IMR-90 (cell line): ENCODE results near the gene COPB1. TPM values are rescaled to one million over a fixed set of nuclear protein-coding genes. Genes with fewer than 3 reads are reported as not detected.

Experiments
- ATAC-seq: fragments of 200-7000 bp; cut with Tn5 transposase; 2 replicates; pipeline ENCODE4 v1.9.1; 2020; ENCODE audit warnings: low read depth, mild to moderate bottlenecking, moderate library complexity
- BruUV-seq: library from RNA; stranded (reverse); fragments of 400-500 nt; replicated peaks from 2 replicates; lab custom pipeline; 2021; lab: Mats Ljungman, UMichigan
- CTCF ChIA-PET: fragments of 300-600 bp; formaldehyde crosslinking; extraction: SDS; loops from one replicate; lab custom pipeline; 2021; ENCODE audit warnings: antibody characterized with exemption; lab: Yijun Ruan, JAX
- POLR2A ChIA-PET: fragments of 300-600 bp; sonication (Branson Sonifier 250); formaldehyde crosslinking; loops from one replicate; lab custom pipeline; 2022; ENCODE audit warnings: antibody characterized with exemption; ENCODE audit not compliant: unreplicated experiment; lab: Charles Lee
- DNase-seq: peaks from one replicate; pipeline ENCODE4 v3.0.0; 2013
- H2AFZ ChIP-seq: replicated peaks from 2 replicates; pipeline ENCODE3; 2013; ENCODE audit warnings: low read length, mild to moderate bottlenecking; ENCODE audit not compliant: poor library complexity
- H2AK5ac ChIP-seq: 2 replicates; pipeline ENCODE4 v1.6.1; 2013; ENCODE audit warnings: low read depth, low read length, inconsistent platforms
- H2AK9ac ChIP-seq: replicated peaks from 2 replicates; pipeline ENCODE3; 2013; ENCODE audit warnings: mild to moderate bottlenecking, low read depth, low read length, moderate library complexity; ENCODE audit not compliant: poor library complexity
- H2BK120ac ChIP-seq: 2 replicates; pipeline ENCODE4 v1.6.1; 2013; ENCODE audit warnings: low read depth, low read length, inconsistent platforms
- H2BK15ac ChIP-seq: 3 replicates; pipeline ENCODE4 v1.6.1; 2013; ENCODE audit warnings: low read depth, low read length, inconsistent platforms
- H2BK20ac ChIP-seq: 2 replicates; pipeline ENCODE4 v1.6.1; 2013; ENCODE audit warnings: low read depth, mild to moderate bottlenecking, inconsistent platforms, low read length, moderate library complexity
- H2BK5ac ChIP-seq: 2 replicates; pipeline ENCODE4 v1.6.1; 2013; ENCODE audit warnings: mild to moderate bottlenecking, low read depth, low read length, inconsistent platforms; ENCODE audit not compliant: poor library complexity, severe bottlenecking
- H3K14ac ChIP-seq: replicated peaks from 2 replicates; pipeline ENCODE4 v1.6.1; 2013; ENCODE audit warnings: low read depth, low read length, inconsistent platforms
- H3K18ac ChIP-seq: 2 replicates; pipeline ENCODE4 v1.6.1; 2013; ENCODE audit warnings: low read depth, low read length, control low read depth
- H3K23ac ChIP-seq: 2 replicates; pipeline ENCODE4 v1.6.1; 2013; ENCODE audit warnings: low read depth, low read length, inconsistent platforms
- H3K27ac ChIP-seq: 2 replicates; pipeline ENCODE4 v1.5.1; 2013; ENCODE audit warnings: mild to moderate bottlenecking, control low read depth, low read length; ENCODE audit not compliant: insufficient read depth
- H3K27me3 ChIP-seq: 2 replicates; pipeline ENCODE4 v1.6.1; 2013; ENCODE audit warnings: low read length; ENCODE audit not compliant: control insufficient read depth, insufficient read depth
- H3K36me3 ChIP-seq: 2 replicates; pipeline ENCODE4 v1.6.1; 2013; ENCODE audit warnings: low read length, mixed read lengths; ENCODE audit not compliant: control insufficient read depth, insufficient read depth
- H3K4ac ChIP-seq: 2 replicates; pipeline ENCODE4 v1.6.1; 2013; ENCODE audit warnings: low read depth, low read length, inconsistent platforms
- H3K4me1 ChIP-seq: 2 replicates; pipeline ENCODE4 v1.6.1; 2013; ENCODE audit warnings: low read length, mixed read lengths; ENCODE audit not compliant: control insufficient read depth, insufficient read depth
- H3K4me2 ChIP-seq: 2 replicates; pipeline ENCODE4 v1.6.1; 2013; ENCODE audit warnings: low read depth, mild to moderate bottlenecking, control low read depth, low read length, moderate library complexity
- H3K4me3 ChIP-seq: 2 replicates; pipeline ENCODE4 v1.5.1; 2013; ENCODE audit warnings: low read depth, mild to moderate bottlenecking, control low read depth, low read length, moderate library complexity; ENCODE audit not compliant: insufficient read depth
- H3K56ac ChIP-seq: 2 replicates; pipeline ENCODE4 v1.6.1; 2013; ENCODE audit warnings: low read length, inconsistent platforms; ENCODE audit not compliant: insufficient read depth; ENCODE audit errors: extremely low read depth
- H3K79me1 ChIP-seq, 2 experiments: 2 replicates each; pipeline ENCODE4 v1.6.1; 2013; ENCODE audit warnings: low read length in 2 of 2, inconsistent platforms in 1 of 2, low read depth in 1 of 2
- H3K9ac ChIP-seq: 2 replicates; pipeline ENCODE4 v1.6.1; 2013; ENCODE audit warnings: low read depth, low read length, control low read depth
- H3K9me1 ChIP-seq: 2 replicates; pipeline ENCODE4 v1.6.1; 2013; ENCODE audit warnings: low read length, inconsistent platforms; ENCODE audit not compliant: insufficient read depth
- H3K9me3 ChIP-seq: 2 replicates; pipeline ENCODE4 v1.6.1; 2013; ENCODE audit warnings: low read length; ENCODE audit not compliant: control insufficient read depth, insufficient read depth
- H4K20me1 ChIP-seq: 2 replicates; pipeline ENCODE4 v1.6.1; 2013; ENCODE audit warnings: low read length, inconsistent platforms; ENCODE audit not compliant: insufficient read depth
- H4K5ac ChIP-seq: 2 replicates; pipeline ENCODE4 v1.6.1; 2013; ENCODE audit warnings: mild to moderate bottlenecking, low read depth, low read length, control low read depth
- H4K8ac ChIP-seq, 2 experiments: 2 replicates each; pipeline ENCODE4 v1.6.1; 2013; ENCODE audit warnings: low read depth in 2 of 2, low read length in 2 of 2, control low read depth in 1 of 2, inconsistent platforms in 1 of 2
- H4K91ac ChIP-seq: 2 replicates; pipeline ENCODE4 v1.6.1; 2013; ENCODE audit warnings: low read depth, low read length, inconsistent platforms; ENCODE audit not compliant: insufficient read depth
- BHLHE40 ChIP-seq: fragments of 150-350 bp; IDR thresholded peaks from 2 replicates; pipeline ENCODE4 v1.6.1; 2016; ENCODE audit warnings: mild to moderate bottlenecking, low read depth, low read length
- CHD1 ChIP-seq: IDR thresholded peaks from 2 replicates; pipeline ENCODE4 v1.6.1; 2012; ENCODE audit warnings: low read depth, low read length, improper control_type of control experiment
- CTCF ChIP-seq: conservative IDR thresholded peaks from 2 replicates; pipeline ENCODE4 v1.5.1; 2012; ENCODE audit warnings: mild to moderate bottlenecking, low read depth, low read length, improper control_type of control experiment
- FOS ChIP-seq: fragments of 150-350 bp; IDR thresholded peaks from 2 replicates; pipeline ENCODE4 v1.6.1; 2016; ENCODE audit warnings: low read depth, low read length
- MAFK ChIP-seq: IDR thresholded peaks from 2 replicates; pipeline ENCODE4 v1.6.1; 2012; ENCODE audit warnings: low read depth, low read length, improper control_type of control experiment
- MAZ ChIP-seq: IDR thresholded peaks from 2 replicates; pipeline ENCODE4 v1.6.1; 2012; ENCODE audit warnings: low read depth, mild to moderate bottlenecking, low read length, improper control_type of control experiment, moderate library complexity, borderline replicate concordance
- MXI1 ChIP-seq: IDR thresholded peaks from 2 replicates; pipeline ENCODE4 v1.6.1; 2012; ENCODE audit warnings: low read depth, mild to moderate bottlenecking, low read length, moderate library complexity, borderline replicate concordance
- NFE2L2 ChIP-seq: fragments of 150-350 bp; IDR thresholded peaks from 2 replicates; pipeline ENCODE4 v1.6.1; 2016; ENCODE audit warnings: low read depth, mild to moderate bottlenecking, low read length
- POLR2A ChIP-seq: IDR thresholded peaks from 2 replicates; pipeline ENCODE4 v1.6.1; 2012; ENCODE audit warnings: mild to moderate bottlenecking, low read depth, low read length
- RAD21 ChIP-seq: IDR thresholded peaks from 2 replicates; pipeline ENCODE4 v1.6.1; 2012; ENCODE audit warnings: low read length, improper control_type of control experiment
- RCOR1 ChIP-seq: IDR thresholded peaks from 2 replicates; pipeline ENCODE4 v1.6.1; 2012; ENCODE audit warnings: mild to moderate bottlenecking, low read length, improper control_type of control experiment; ENCODE audit not compliant: insufficient replicate concordance
- RFX5 ChIP-seq: IDR thresholded peaks from 2 replicates; pipeline ENCODE4 v1.8.0; 2012; ENCODE audit warnings: low read depth, mild to moderate bottlenecking, low read length, moderate library complexity
- SMC3 ChIP-seq: fragments of 150-350 bp; IDR thresholded peaks from 2 replicates; pipeline ENCODE4 v1.6.1; 2016; ENCODE audit warnings: low read depth, mild to moderate bottlenecking, antibody characterized with exemption, low read length, moderate library complexity
- WGBS, 2 experiments: methylation state at CpG; one replicate each; pipeline versions ENCODE4 v1.1.5 to v1.1.7; 2013; ENCODE audit warnings: missing lambda C conversion rate in 2 of 2; ENCODE audit not compliant: insufficient read length in 1 of 2; ENCODE audit errors: extremely low coverage in 2 of 2; 5-methylcytosine and 5-hydroxymethylcytosine counted together
- dilution Hi-C: fragments of 300-500 bp; cut with HindIII; formaldehyde crosslinking; loops from one replicate; pipeline ENCODE4 v1.14.3; 2018; ENCODE audit warnings: low sequenced_read_pairs; ENCODE audit not compliant: unreplicated experiment
- in situ Hi-C: fragments of 300-500 bp; cut with MboI; formaldehyde crosslinking; loops from 3 replicates; pipeline ENCODE4 v1.14.3; 2019; ENCODE audit warnings: low sequenced_read_pairs, inconsistent platforms, mixed read lengths
- intact Hi-C: fragments of 100-400 bp; cut with micrococcal nuclease; formaldehyde crosslinking; loops from 2 replicates; pipeline ENCODE4 v1.10.0; 2022
- polyA plus RNA-seq, 3 experiments: library from polyadenylated mRNA; depleted of rRNA; stranded (reverse); fragments of >200 nt; gene quantifications; 2 replicates each; pipeline ENCODE4 v1.2.3, GENCODE V29; 2012; ENCODE audit warnings: low replicate concordance in 1 of 3
- total RNA-seq: library from RNA; depleted of rRNA; stranded (reverse); fragments of >200 nt; gene quantifications from 2 replicates; pipeline ENCODE4 v1.2.3, GENCODE V29; 2012
- TF ChIP-seq, protein P1 (sequence below): fragments of 150-350 bp; IDR thresholded peaks from 2 replicates; pipeline ENCODE4 v1.6.1; 2016; ENCODE audit warnings: low read depth, mild to moderate bottlenecking, low read length, moderate library complexity, borderline replicate concordance
- TF ChIP-seq, protein P2 (sequence below): fragments of 150-350 bp; IDR thresholded peaks from 2 replicates; pipeline ENCODE4 v1.6.1; 2017; ENCODE audit warnings: mild to moderate bottlenecking, antibody characterized with exemption, low read length, low read depth

COPB1 gene
- total and polyA plus RNA-seq, 2 of the 4 experiments (the other 2 are of a cell fraction): 136 to 341 TPM

- dilution Hi-C loops (no loop called here), in situ Hi-C loops (loop anchor here (5.0 kb wide), 1 partner anchor 33 kb away; no protein-coding TSS in a partner anchor), intact Hi-C loops (no loop called here)
- Histone ChIP-seq H4K8ac (peak overlapping the region; percentile 91 to 99), H3K14ac (peak overlapping the region; percentile 98), H2AK5ac (no peak overlapping the region), H4K91ac (peak overlapping the region; percentile 98), H4K5ac (peak overlapping the region; percentile 94; the same call in 1 of the 2 replicates), H4K20me1 (peaks cover 9% of the 10 kb centered on the region; the same call in 1 of the 2 replicates), H2BK20ac (no peak overlapping the region), H3K27ac (peak overlapping the region; percentile 76; the same call in 1 of the 2 replicates), H2BK5ac (peak overlapping the region; percentile 96), H3K18ac (no peak overlapping the region; the same call in 1 of the 2 replicates), H3K56ac (peak overlapping the region; percentile 99), H3K9me1 (no peaks in the 10 kb centered on the region), H3K4me1 (no peaks in the 10 kb centered on the region), H3K27me3 (no peaks in the 10 kb centered on the region), H3K4me2 (peak overlapping the region; percentile 90), H3K9me3 (no peaks in the 10 kb centered on the region), H3K9ac (peak overlapping the region; percentile 94), H2BK120ac (peak overlapping the region; percentile 85; the same call in 1 of the 2 replicates), H3K79me1 (peaks cover 0 to 7% of the 10 kb centered on the region in 2 experiments; a peak in 3 of 4 replicates), H3K23ac (peak overlapping the region; percentile 95; the same call in 1 of the 2 replicates), H3K4me3 (peak overlapping the region; percentile 91; the same call in 1 of the 2 replicates), H3K4ac (peak overlapping the region; percentile 91; the same call in 1 of the 2 replicates), H2AK9ac (no peak overlapping the region), H2AFZ (peak overlapping the region; percentile 95), H2BK15ac (no peak overlapping the region), H3K36me3 (peaks cover 10% of the 10 kb centered on the region)
- ChIA-PET POLR2A (interaction anchor here (0.5 to 0.7 kb wide), 4 partner anchors 20 to 713 kb away, joined by 3 to 7 read pairs (median 4); partner anchors contain the start of gene PSMA1), CTCF (interaction anchor here (0.6 kb wide), 1 partner anchor 749 kb away, joined by 3 read pairs; no protein-coding TSS in a partner anchor)
- DNase-seq (peak; percentile 68), ATAC-seq (peak; percentile 66)
- BruUV-seq: no TSS peak
- 20% methylated on average over 1 of the region's 6 CpGs; no CpG with 5 or more reads in 1 of the 2 experiments for WGBS, 2 experiments
- TF ChIP-seq BHLHE40 (no peak), CTCF (no peak), MXI1 (no peak), MAFK (no peak), RCOR1 (no peak), NFE2L2 (no peak), RFX5 (no peak), MAZ (no peak), POLR2A (no peak), SMC3 (no peak), CHD1 (no peak), RAD21 (no peak), FOS (no peak)
- TF ChIP-seq, protein P1, sequence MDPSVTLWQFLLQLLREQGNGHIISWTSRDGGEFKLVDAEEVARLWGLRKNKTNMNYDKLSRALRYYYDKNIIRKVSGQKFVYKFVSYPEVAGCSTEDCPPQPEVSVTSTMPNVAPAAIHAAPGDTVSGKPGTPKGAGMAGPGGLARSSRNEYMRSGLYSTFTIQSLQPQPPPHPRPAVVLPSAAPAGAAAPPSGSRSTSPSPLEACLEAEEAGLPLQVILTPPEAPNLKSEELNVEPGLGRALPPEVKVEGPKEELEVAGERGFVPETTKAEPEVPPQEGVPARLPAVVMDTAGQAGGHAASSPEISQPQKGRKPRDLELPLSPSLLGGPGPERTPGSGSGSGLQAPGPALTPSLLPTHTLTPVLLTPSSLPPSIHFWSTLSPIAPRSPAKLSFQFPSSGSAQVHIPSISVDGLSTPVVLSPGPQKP: no peak
- TF ChIP-seq, protein P2, sequence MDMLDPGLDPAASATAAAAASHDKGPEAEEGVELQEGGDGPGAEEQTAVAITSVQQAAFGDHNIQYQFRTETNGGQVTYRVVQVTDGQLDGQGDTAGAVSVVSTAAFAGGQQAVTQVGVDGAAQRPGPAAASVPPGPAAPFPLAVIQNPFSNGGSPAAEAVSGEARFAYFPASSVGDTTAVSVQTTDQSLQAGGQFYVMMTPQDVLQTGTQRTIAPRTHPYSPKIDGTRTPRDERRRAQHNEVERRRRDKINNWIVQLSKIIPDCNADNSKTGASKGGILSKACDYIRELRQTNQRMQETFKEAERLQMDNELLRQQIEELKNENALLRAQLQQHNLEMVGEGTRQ: no peak
These were observed 605 bp upstream of the COPB1 start for GRCh38 chr11:14500181-14500651.
